Thymus (tissue), 11 donors: ENCODE data around the gene TRMT1. TPM values are rescaled to one million over a fixed set of nuclear protein-coding genes. Genes with fewer than 3 reads are reported as not detected.

Experiments
- DNase-seq, 9 donors: peaks; one replicate each; pipeline ENCODE4 v3.0.0-alpha.2; 2013; ENCODE audit warnings: low spot score in 9 of 9, low read depth in 6 of 9, missing footprints in 1 of 9
- H3K27ac ChIP-seq, 2 donors: one replicate each; pipeline ENCODE4 v1.5.1; 2013; ENCODE audit warnings: control low read depth in 1 of 2, low read depth in 1 of 2, low read length in 1 of 2, mild to moderate bottlenecking in 1 of 2, moderate library complexity in 1 of 2
- H3K27me3 ChIP-seq, 2 donors: one replicate each; pipeline ENCODE4 v1.5.1; 2013; ENCODE audit warnings: low read length in 1 of 2; ENCODE audit not compliant: control insufficient read depth in 2 of 2, insufficient read depth in 1 of 2
- H3K36me3 ChIP-seq, 2 donors: one replicate each; pipeline ENCODE4 v1.5.1; 2013; ENCODE audit warnings: low read length in 1 of 2, mild to moderate bottlenecking in 1 of 2, moderate library complexity in 1 of 2; ENCODE audit not compliant: control insufficient read depth in 2 of 2, insufficient read depth in 2 of 2
- H3K4me1 ChIP-seq, 2 donors: one replicate each; pipeline ENCODE4 v1.5.1; 2013; ENCODE audit warnings: low read length in 2 of 2; ENCODE audit not compliant: control insufficient read depth in 2 of 2, insufficient read depth in 2 of 2
- H3K4me3 ChIP-seq, 2 donors: one replicate each; pipeline ENCODE4 v1.5.1; 2013; ENCODE audit warnings: low read length in 2 of 2, control low read depth in 1 of 2, mild to moderate bottlenecking in 1 of 2
- H3K9me3 ChIP-seq, 2 donors: one replicate each; pipeline ENCODE4 v1.5.1; 2013; ENCODE audit warnings: low read length in 1 of 2, mild to moderate bottlenecking in 1 of 2; ENCODE audit not compliant: control insufficient read depth in 2 of 2, insufficient read depth in 1 of 2
- WGBS: extraction: QIAGEN DNeasy Blood & Tissue Kit; methylation state at CpG from one replicate; pipeline ENCODE4 v1.1.7; 2013; 5-methylcytosine and 5-hydroxymethylcytosine counted together
- polyA plus RNA-seq: library from polyadenylated mRNA; stranded (reverse); fragments of 200-250 nt; gene quantifications from one replicate; pipeline ENCODE4 v1.2.3, GENCODE V29; 2013
- total RNA-seq: library from RNA; stranded (reverse); fragments of 120-200 nt; gene quantifications from one replicate; pipeline ENCODE4 v1.2.4, GENCODE V29; 2013
- donor health status: healthy.

Gene TRMT1
- total and polyA plus RNA-seq, 2 donors = 20.2 to 69.9 TPM

DNA sequence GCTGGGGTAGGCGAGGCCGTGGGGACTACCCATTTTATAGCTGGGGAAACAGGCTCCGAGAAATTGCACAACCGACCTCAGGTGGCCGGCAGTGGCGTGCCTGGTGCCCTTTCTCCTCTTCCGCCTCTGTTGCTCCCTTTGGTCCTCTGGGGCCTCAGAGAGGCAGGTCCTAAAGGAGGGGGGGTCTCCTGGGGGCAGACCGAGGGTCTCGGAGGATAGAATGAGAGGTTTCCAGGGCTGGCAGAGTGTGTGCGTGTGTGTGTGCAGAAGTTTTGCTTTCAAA is 22.3 kb upstream of the TRMT1 start:
- no peak for DNase-seq
- no peaks in the 10 kb centered on the region for H3K27me3 ChIP-seq
- no peak overlapping the region for H3K27ac ChIP-seq
- 96% methylated on average over 10 of the region's 10 CpGs for WGBS
- no peaks in the 10 kb centered on the region for H3K9me3 ChIP-seq
- no peaks in the 10 kb centered on the region for H3K4me1 ChIP-seq
- peaks cover 41 to 65% of the 10 kb centered on the region in 2 donors for H3K36me3 ChIP-seq
- H3K4me3 ChIP-seq = no peak overlapping the region

DNA sequence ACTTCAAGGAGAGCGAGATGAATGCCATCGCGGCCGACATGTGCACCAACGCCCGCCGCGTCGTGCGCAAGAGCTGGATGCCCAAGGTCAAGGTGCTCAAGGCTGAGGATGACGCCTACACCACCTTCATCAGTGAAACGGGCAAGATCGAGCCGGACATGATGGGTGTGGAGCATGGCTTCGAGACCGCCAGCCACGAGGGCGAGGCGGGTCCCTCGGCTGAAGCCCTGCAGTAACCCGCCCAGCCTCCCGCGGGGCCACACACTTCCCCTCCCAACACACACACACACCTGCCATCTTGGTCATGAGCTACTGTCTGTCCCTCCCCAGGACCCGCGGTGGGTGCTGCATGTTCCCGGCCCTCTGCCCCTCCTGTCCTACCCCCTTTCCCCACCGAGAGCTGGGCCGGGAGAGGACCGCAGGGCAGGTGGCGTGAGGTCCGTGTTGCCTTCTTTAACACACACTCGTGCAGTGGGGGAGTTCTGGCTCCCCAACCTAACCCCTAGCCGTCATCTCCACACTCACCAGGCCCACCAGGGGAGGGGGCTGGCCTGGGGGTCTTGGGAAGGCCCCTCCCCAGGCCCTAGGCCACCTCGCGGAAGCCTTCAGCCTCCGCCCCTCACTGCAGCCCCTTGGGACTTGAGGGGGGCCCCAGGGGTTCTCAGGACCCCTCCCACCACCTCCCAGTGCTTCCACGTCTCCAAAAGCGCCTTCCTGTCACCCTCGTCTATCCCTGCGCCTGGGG is 21.8 kb upstream of the TRMT1 start:
- H3K9me3 ChIP-seq = no peaks in the 10 kb centered on the region
- H3K27me3 ChIP-seq = no peaks in the 10 kb centered on the region
- no peaks in the 10 kb centered on the region for H3K4me1 ChIP-seq
- no peak for DNase-seq
- H3K36me3 ChIP-seq = peaks cover 40 to 62% of the 10 kb centered on the region in 2 donors
- no peak overlapping the region for H3K4me3 ChIP-seq
- WGBS = 96% methylated on average over 40 of the region's 40 CpGs
- H3K27ac ChIP-seq = no peak overlapping the region

- peaks cover 0 to 2% of the 10 kb centered on the region in 2 donors for H3K4me1 ChIP-seq
- H3K36me3 ChIP-seq = peaks cover 40 to 54% of the 10 kb centered on the region in 2 donors
- H3K27me3 ChIP-seq = no peaks in the 10 kb centered on the region
- no peak overlapping the region for H3K27ac ChIP-seq
- WGBS = 99% methylated on average over 28 of the region's 28 CpGs
- DNase-seq = no peak
- H3K4me3 ChIP-seq = no peak overlapping the region
- H3K9me3 ChIP-seq = no peaks in the 10 kb centered on the region
Measured at GRCh38 chr19:13137290-13137794, 20.8 kb upstream of the TRMT1 start.

- Histone ChIP-seq H3K4me3 (no peak overlapping the region), H3K4me1 (peaks cover 0 to 2% of the 10 kb centered on the region in 2 donors), H3K27ac (no peak overlapping the region), H3K27me3 (no peaks in the 10 kb centered on the region), H3K9me3 (no peaks in the 10 kb centered on the region), H3K36me3 (peaks cover 40 to 46% of the 10 kb centered on the region in 2 donors)
- DNase-seq = no peak
- 97% methylated on average over 60 of the region's 60 CpGs for WGBS
Measured at GRCh38 chr19:13135068-13136062, 18.8 kb upstream of the TRMT1 start.

- WGBS = 97% methylated on average over 3 of the region's 3 CpGs
Measured at GRCh38 chr19:13134626-13135025, 18.1 kb upstream of the TRMT1 start.

GRCh38 chr19:13133241-13133870 is 16.8 kb upstream of the TRMT1 start:
- 97% methylated on average over 12 of the region's 12 CpGs for WGBS
- Histone ChIP-seq H3K9me3 (no peaks in the 10 kb centered on the region), H3K4me1 (peaks cover 0 to 2% of the 10 kb centered on the region in 2 donors), H3K36me3 (peaks cover 33 to 39% of the 10 kb centered on the region in 2 donors), H3K27me3 (no peaks in the 10 kb centered on the region), H3K4me3 (no peak overlapping the region), H3K27ac (no peak overlapping the region)
- DNase-seq = no peak

More at GRCh38 chr19:13134626-13135025, 18.1 kb upstream of the TRMT1 start:
- H3K9me3 ChIP-seq = no peaks in the 10 kb centered on the region
- H3K27me3 ChIP-seq = no peaks in the 10 kb centered on the region
- no peak overlapping the region for H3K27ac ChIP-seq
- peaks cover 0 to 2% of the 10 kb centered on the region in 2 donors for H3K4me1 ChIP-seq
- no peak for DNase-seq
- no peak overlapping the region for H3K4me3 ChIP-seq
- H3K36me3 ChIP-seq = peaks cover 40 to 46% of the 10 kb centered on the region in 2 donors

GRCh38 chr19:13132471-13133180 is 16.1 kb upstream of the TRMT1 start:
- Histone ChIP-seq H3K36me3 (peaks cover 26 to 32% of the 10 kb centered on the region in 2 donors), H3K4me3 (no peak overlapping the region), H3K27me3 (no peaks in the 10 kb centered on the region), H3K27ac (no peak overlapping the region), H3K9me3 (no peaks in the 10 kb centered on the region), H3K4me1 (peaks cover 0 to 2% of the 10 kb centered on the region in 2 donors)
- DNase-seq = no peak
- 78% methylated on average over 8 of the region's 8 CpGs for WGBS

DNA sequence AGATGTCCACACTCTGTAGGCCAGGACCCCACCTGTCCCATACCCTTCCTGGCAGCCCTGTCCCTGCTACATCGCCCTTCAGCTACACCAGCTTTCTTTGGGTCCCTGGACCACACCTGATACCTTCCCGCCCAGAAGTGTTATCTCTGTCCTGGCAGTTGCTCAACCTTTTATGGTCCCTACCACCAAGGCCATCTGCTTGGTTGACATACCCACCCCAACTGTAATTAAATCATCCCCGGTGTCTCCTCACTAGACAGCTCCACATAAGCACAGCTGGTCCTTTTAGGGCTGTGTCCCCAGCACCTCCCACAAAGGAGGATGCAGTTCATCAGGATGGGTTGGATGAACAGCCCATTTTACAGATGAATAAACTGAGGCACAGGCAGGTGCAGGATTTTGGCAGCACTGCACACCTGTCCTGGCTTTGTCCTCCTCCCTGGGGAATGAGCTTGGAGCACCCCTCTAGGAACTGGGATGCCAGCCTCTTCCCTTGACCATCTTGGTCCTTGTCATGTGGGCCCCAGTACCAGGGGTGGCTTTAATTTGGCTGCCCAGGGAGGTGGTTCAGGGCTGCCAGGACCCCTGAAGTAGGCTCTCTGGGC is 14.4 kb upstream of the TRMT1 start:
- H3K36me3 ChIP-seq = peaks cover 15 to 20% of the 10 kb centered on the region in 2 donors
- peaks cover 0 to 2% of the 10 kb centered on the region in 2 donors for H3K4me1 ChIP-seq
- WGBS = 98% methylated on average over 3 of the region's 3 CpGs
- no peak for DNase-seq
- no peak overlapping the region for H3K4me3 ChIP-seq
- no peaks in the 10 kb centered on the region for H3K27me3 ChIP-seq
- H3K9me3 ChIP-seq = no peaks in the 10 kb centered on the region
- H3K27ac ChIP-seq = no peak overlapping the region
